Mesendoderm (in vitro differentiated cells): Measurements from ENCODE around the gene GLI2.

Source experiments
- DNase-seq: peaks from one replicate; pipeline ENCODE4 v3.0.0; 2013
- H2AK5ac ChIP-seq: 2 replicates; pipeline ENCODE4 v1.6.1; 2013; ENCODE audit warnings: low read length, inconsistent platforms
- H2BK120ac ChIP-seq: 2 replicates; pipeline ENCODE4 v1.6.1; 2013; ENCODE audit warnings: low read depth, mild to moderate bottlenecking, low read length, moderate library complexity, mixed read lengths
- H2BK15ac ChIP-seq: replicated peaks from 2 replicates; pipeline ENCODE4 v1.6.1; 2013; ENCODE audit warnings: low read depth, mild to moderate bottlenecking, moderate library complexity
- H2BK5ac ChIP-seq: 2 replicates; pipeline ENCODE4 v1.6.1; 2013; ENCODE audit warnings: low read length, inconsistent platforms
- H3K18ac ChIP-seq: 2 replicates; pipeline ENCODE4 v1.6.1; 2013; ENCODE audit warnings: mild to moderate bottlenecking, low read length, mixed read lengths
- H3K23ac ChIP-seq: one replicate; pipeline ENCODE4 v1.6.1; 2013; ENCODE audit warnings: low read length
- H3K27ac ChIP-seq: 2 replicates; pipeline ENCODE4 v1.5.1; 2013; ENCODE audit warnings: low read depth, mild to moderate bottlenecking, inconsistent platforms, low read length, moderate library complexity
- H3K27me3 ChIP-seq: 2 replicates; pipeline ENCODE4 v1.6.1; 2013; ENCODE audit warnings: low read length, control low read depth, mild to moderate bottlenecking, inconsistent platforms; ENCODE audit not compliant: insufficient read depth, poor library complexity
- H3K36me3 ChIP-seq: 2 replicates; pipeline ENCODE4 v1.6.1; 2013; ENCODE audit warnings: low read length, inconsistent platforms; ENCODE audit not compliant: control insufficient read depth, insufficient read depth
- H3K4ac ChIP-seq: one replicate; pipeline ENCODE4 v1.6.1; 2013; ENCODE audit warnings: low read depth, mild to moderate bottlenecking, low read length, moderate library complexity
- H3K4me1 ChIP-seq: 2 replicates; pipeline ENCODE4 v1.6.1; 2013; ENCODE audit warnings: low read depth, low read length, inconsistent platforms; ENCODE audit not compliant: control insufficient read depth
- H3K4me2 ChIP-seq: 2 replicates; pipeline ENCODE4 v1.6.1; 2013; ENCODE audit warnings: low read length
- H3K4me3 ChIP-seq: 2 replicates; pipeline ENCODE4 v1.5.1; 2013; ENCODE audit warnings: mild to moderate bottlenecking, low read length
- H3K56ac ChIP-seq: one replicate; pipeline ENCODE4 v1.6.1; 2013; ENCODE audit warnings: low read length
- H3K79me1 ChIP-seq: 2 replicates; pipeline ENCODE4 v1.6.1; 2013; ENCODE audit warnings: low read length, inconsistent platforms
- H3K79me2 ChIP-seq: 2 replicates; pipeline ENCODE4 v1.6.1; 2013; ENCODE audit warnings: mild to moderate bottlenecking, low read length; ENCODE audit not compliant: control insufficient read depth, insufficient read depth
- H3K9ac ChIP-seq: 2 replicates; pipeline ENCODE4 v1.6.1; 2013; ENCODE audit warnings: low read length, inconsistent platforms
- H4K5ac ChIP-seq: one replicate; pipeline ENCODE4 v1.6.1; 2013; ENCODE audit warnings: low read length
- H4K8ac ChIP-seq: one replicate; pipeline ENCODE4 v1.6.1; 2013; ENCODE audit warnings: low read depth, mild to moderate bottlenecking, control low read depth, low read length, moderate library complexity
- WGBS: extraction: QIAGEN DNeasy Blood & Tissue Kit; methylation state at CpG from one replicate; pipeline ENCODE4 v1.1.7; 2013; ENCODE audit warnings: low lambda C conversion rate, missing lambda C conversion rate; ENCODE audit not compliant: insufficient coverage; ENCODE audit errors: extremely low coverage; 5-methylcytosine and 5-hydroxymethylcytosine counted together

Gene GLI2

GRCh38 chr2:120773186-120773800, 37.6 kb downstream of the GLI2 start:
- Histone ChIP-seq H3K79me1 (peaks cover 58% of the 10 kb centered on the region), H3K23ac (no peak overlapping the region), H3K4me3 (no peak overlapping the region), H2BK120ac (no peak overlapping the region), H3K27me3 (no peaks in the 10 kb centered on the region), H3K56ac (no peak overlapping the region), H2BK15ac (no peak overlapping the region), H3K36me3 (no peaks in the 10 kb centered on the region), H3K4me1 (peaks cover 6% of the 10 kb centered on the region), H3K4me2 (no peak overlapping the region), H4K8ac (no peak overlapping the region), H3K79me2 (peaks cover 64% of the 10 kb centered on the region), H3K18ac (no peak overlapping the region), H4K5ac (no peak overlapping the region), H3K9ac (no peak overlapping the region), H2AK5ac (no peak overlapping the region), H3K4ac (no peak overlapping the region), H3K27ac (no peak overlapping the region), H2BK5ac (no peak overlapping the region)
- no CpG with 5 or more reads among the region's 17 CpGs for WGBS
- DNase-seq, result no peak

GRCh38 chr2:120774557-120775160, 39.0 kb downstream of the GLI2 start:
- H3K27ac ChIP-seq, result no peak overlapping the region
- H4K8ac ChIP-seq, result no peak overlapping the region
- H3K4me2 ChIP-seq, result no peak overlapping the region
- no peak overlapping the region for H3K9ac ChIP-seq
- no peak overlapping the region for H3K4ac ChIP-seq
- no CpG with 5 or more reads among the region's 5 CpGs for WGBS
- H3K23ac ChIP-seq, result no peak overlapping the region
- no peak overlapping the region for H2BK15ac ChIP-seq
- no peak overlapping the region for H3K4me3 ChIP-seq
- H2AK5ac ChIP-seq, result no peak overlapping the region
- H2BK5ac ChIP-seq, result no peak overlapping the region
- H2BK120ac ChIP-seq, result no peak overlapping the region
- peaks cover 52% of the 10 kb centered on the region for H3K79me1 ChIP-seq
- DNase-seq, result no peak
- H3K56ac ChIP-seq, result no peak overlapping the region
- H3K36me3 ChIP-seq, result no peaks in the 10 kb centered on the region
- peaks cover 53% of the 10 kb centered on the region for H3K79me2 ChIP-seq
- no peaks in the 10 kb centered on the region for H3K27me3 ChIP-seq
- H3K18ac ChIP-seq, result no peak overlapping the region
- H3K4me1 ChIP-seq, result peaks cover 6% of the 10 kb centered on the region
- no peak overlapping the region for H4K5ac ChIP-seq

GRCh38 chr2:120775194-120775593, 39.5 kb downstream of the GLI2 start:
- no peak overlapping the region for H2BK120ac ChIP-seq
- peaks cover 48% of the 10 kb centered on the region for H3K79me2 ChIP-seq
- H3K27me3 ChIP-seq, result no peaks in the 10 kb centered on the region
- H3K4me3 ChIP-seq, result no peak overlapping the region
- no peak overlapping the region for H3K4me2 ChIP-seq
- H3K79me1 ChIP-seq, result peaks cover 50% of the 10 kb centered on the region
- no peak overlapping the region for H3K9ac ChIP-seq
- no peak for DNase-seq
- H3K18ac ChIP-seq, result no peak overlapping the region
- no peak overlapping the region for H2AK5ac ChIP-seq
- H2BK5ac ChIP-seq, result no peak overlapping the region
- WGBS, result no CpG with 5 or more reads among the region's 17 CpGs
- H4K8ac ChIP-seq, result no peak overlapping the region
- peak overlapping the region; percentile 59 for H3K23ac ChIP-seq
- peaks cover 9% of the 10 kb centered on the region for H3K4me1 ChIP-seq
- no peak overlapping the region for H3K4ac ChIP-seq
- H4K5ac ChIP-seq, result no peak overlapping the region
- H2BK15ac ChIP-seq, result no peak overlapping the region
- H3K56ac ChIP-seq, result no peak overlapping the region
- no peaks in the 10 kb centered on the region for H3K36me3 ChIP-seq
- no peak overlapping the region for H3K27ac ChIP-seq

- H3K9ac ChIP-seq, result no peak overlapping the region
- H3K4me1 ChIP-seq, result peaks cover 10% of the 10 kb centered on the region
- WGBS, result no CpG with 5 or more reads among the region's 15 CpGs
- peaks cover 45% of the 10 kb centered on the region for H3K79me1 ChIP-seq
- H3K23ac ChIP-seq, result no peak overlapping the region
- H4K8ac ChIP-seq, result no peak overlapping the region
- no peak overlapping the region for H3K4ac ChIP-seq
- H3K56ac ChIP-seq, result no peak overlapping the region
- H2BK15ac ChIP-seq, result no peak overlapping the region
- no peak overlapping the region for H3K18ac ChIP-seq
- peaks cover 45% of the 10 kb centered on the region for H3K79me2 ChIP-seq
- H3K4me3 ChIP-seq, result no peak overlapping the region
- H3K4me2 ChIP-seq, result no peak overlapping the region
- H3K27me3 ChIP-seq, result no peaks in the 10 kb centered on the region
- no peak overlapping the region for H4K5ac ChIP-seq
- H3K27ac ChIP-seq, result no peak overlapping the region
- H2BK120ac ChIP-seq, result no peak overlapping the region
- H3K36me3 ChIP-seq, result no peaks in the 10 kb centered on the region
- no peak overlapping the region for H2BK5ac ChIP-seq
- no peak overlapping the region for H2AK5ac ChIP-seq
- no peak for DNase-seq
Measured at GRCh38 chr2:120775801-120776589, 40.3 kb downstream of the GLI2 start.

- no peak for DNase-seq
- H3K79me1 ChIP-seq, result peaks cover 41% of the 10 kb centered on the region
- H2BK120ac ChIP-seq, result no peak overlapping the region
- no peak overlapping the region for H2BK15ac ChIP-seq
- H4K8ac ChIP-seq, result no peak overlapping the region
- H3K36me3 ChIP-seq, result no peaks in the 10 kb centered on the region
- no peak overlapping the region for H3K4ac ChIP-seq
- H3K18ac ChIP-seq, result no peak overlapping the region
- H3K79me2 ChIP-seq, result peaks cover 39% of the 10 kb centered on the region
- H2BK5ac ChIP-seq, result no peak overlapping the region
- no CpG with 5 or more reads among the region's 9 CpGs for WGBS
- H4K5ac ChIP-seq, result no peak overlapping the region
- peaks cover 10% of the 10 kb centered on the region for H3K4me1 ChIP-seq
- no peak overlapping the region for H3K4me2 ChIP-seq
- H3K9ac ChIP-seq, result no peak overlapping the region
- H2AK5ac ChIP-seq, result no peak overlapping the region
- H3K23ac ChIP-seq, result no peak overlapping the region
- H3K27me3 ChIP-seq, result no peaks in the 10 kb centered on the region
- no peak overlapping the region for H3K27ac ChIP-seq
- H3K56ac ChIP-seq, result no peak overlapping the region
- H3K4me3 ChIP-seq, result no peak overlapping the region
Measured at GRCh38 chr2:120776649-120777048, 41.0 kb downstream of the GLI2 start.
